Body of pancreas (tissue), 4 donors: ENCODE measurements around the gene DMXL2. TPM values are rescaled to one million over a fixed set of nuclear protein-coding genes. Genes with fewer than 3 reads are reported as not detected.
A peak's percentile ranks its signal among the peaks of the same experiment; 100 is the strongest.
"Not testable (repeated sequence)": the region's sequence is repeated elsewhere in the genome, so short reads cannot be mapped to it uniquely, and the experiment has no call there.

Experiments used
- ATAC-seq: fragments of 150-250 bp; one replicate; pipeline ENCODE4 v1.9.1; 2016
- DNase-seq, 4 donors: peaks; one replicate each; pipeline ENCODE4 v3.0.0-alpha.2; 2019
- H3K27ac ChIP-seq, 4 donors: fragments of 200-600 bp; sonication (generic); 1 replicate in 3 of 4; 2 replicates in 1 of 4; pipeline versions ENCODE4 v1.5.1 to v1.6.1; 2016 to 2019; ENCODE audit warnings: mild to moderate bottlenecking in 1 of 4, mixed read lengths in 1 of 4, moderate library complexity in 1 of 4
- H3K27me3 ChIP-seq, 2 donors: fragments of 200-600 bp; sonication (generic); one replicate each; pipeline ENCODE4 v1.6.0; 2016; ENCODE audit warnings: mild to moderate bottlenecking in 1 of 2
- H3K36me3 ChIP-seq, 2 donors: fragments of 200-600 bp; sonication (generic); replicated peaks in 1 of 2; 2 replicates each; pipeline ENCODE4 v1.5.1; 2016; ENCODE audit warnings: low read depth in 2 of 2; ENCODE audit not compliant: insufficient read depth in 1 of 2
- H3K4me1 ChIP-seq: fragments of 200-600 bp; sonication (generic); one replicate; pipeline ENCODE4 v1.6.0; 2016
- H3K4me3 ChIP-seq, 2 donors: fragments of 200-600 bp; sonication (generic); 1 replicate in 1 of 2; 2 replicates in 1 of 2; pipeline ENCODE4 v1.5.1; 2016 to 2019
- H3K9me3 ChIP-seq, 3 donors: fragments of 200-600 bp; sonication (generic); 1 replicate in 2 of 3; 2 replicates in 1 of 3; pipeline ENCODE4 v1.5.1; 2016
- CTCF ChIP-seq, 7 experiments: fragments of 450-650 bp in 4 of 7; fragments of 200-600 bp in 3 of 7; sonication (generic) in 3 of 7; IDR thresholded peaks; one replicate each; pipeline ENCODE4 v1.5.1; 2016 to 2019; ENCODE audit warnings: antibody characterized with exemption in 7 of 7
- POLR2A ChIP-seq, 3 donors: fragments of 450-650 bp; IDR thresholded peaks; one replicate each; pipeline ENCODE4 v1.6.1; 2016; ENCODE audit warnings: antibody characterized with exemption in 3 of 3, mild to moderate bottlenecking in 2 of 3
- WGBS, 2 donors: methylation state at CpG; one replicate each; pipeline ENCODE4 v1.1.5; 2017; 5-methylcytosine and 5-hydroxymethylcytosine counted together
- intact Hi-C: fragments of 100-400 bp; cut with DNase I; formaldehyde crosslinking; loops from one replicate; pipeline ENCODE4 v1.15.1; 2023
- total RNA-seq, 2 donors: library from RNA; depleted of rRNA; stranded (reverse); fragments of >200 nt; gene quantifications; one replicate each; pipeline ENCODE4 v1.1.0, GENCODE V29; 2016

DMXL2 gene
- total RNA-seq, 2 donors from 2014 or later: 34.8 to 48.1 TPM

GRCh38 chr15:51447855-51448621, 174.5 kb downstream of the DMXL2 start:
- Histone ChIP-seq H3K27ac (peak overlapping the region in 3 of 4 donors; percentile 5 to 11 (median 6)), H3K9me3 (no peaks in the 10 kb centered on the region), H3K27me3 (no peaks in the 10 kb centered on the region), H3K4me1 (peaks cover 4% of the 10 kb centered on the region), H3K4me3 (no peak overlapping the region), H3K36me3 (peaks cover 0 to 2% of the 10 kb centered on the region in 2 donors)
- intact Hi-C loops: no loop called here
- 63 to 69% methylated on average over 4 of the region's 4 CpGs for WGBS, 2 donors
- no peak for DNase-seq
- TF ChIP-seq CTCF (IDR thresholded peaks at IDR 0.05): no peak
- TF ChIP-seq POLR2A (IDR thresholded peaks at IDR 0.05): no peak
- peak; percentile 11 for ATAC-seq

- H3K9me3 ChIP-seq, H3K27me3 ChIP-seq, H3K4me3 ChIP-seq, H3K36me3 ChIP-seq, H3K27ac ChIP-seq, ATAC-seq, H3K4me1 ChIP-seq, DNase-seq, intact Hi-C loops: not testable (repeated sequence)
- WGBS, 2 donors: 89 to 95% methylated on average over 5 of the region's 5 CpGs
These were observed 176.4 kb downstream of the DMXL2 start for GRCh38 chr15:51446029-51446744.

GRCh38 chr15:51444807-51445206, 177.8 kb downstream of the DMXL2 start:
- Histone ChIP-seq H3K4me1 (peaks cover 4% of the 10 kb centered on the region), H3K36me3 (no peaks in the 10 kb centered on the region), H3K27me3 (no peaks in the 10 kb centered on the region), H3K4me3 (no peak overlapping the region), H3K27ac (no peak overlapping the region), H3K9me3 (no peaks in the 10 kb centered on the region)
- 95 to 100% methylated on average over 1 of the region's 1 CpG for whole genome bisulfite sequencing, 2 donors
- TF ChIP-seq CTCF (IDR thresholded peaks at IDR 0.05) (no peak), POLR2A (IDR thresholded peaks at IDR 0.05) (no peak)
- no peak for DNase-seq
- no peak for ATAC-seq
- intact Hi-C loops: no loop called here

GRCh38 chr15:51444112-51444511, 178.5 kb downstream of the DMXL2 start:
- Histone ChIP-seq H3K9me3 (no peaks in the 10 kb centered on the region), H3K4me3 (no peak overlapping the region), H3K27me3 (no peaks in the 10 kb centered on the region), H3K36me3 (no peaks in the 10 kb centered on the region), H3K4me1 (peaks cover 4% of the 10 kb centered on the region), H3K27ac (no peak overlapping the region)
- ATAC-seq (no peak), DNase-seq (no peak)
- TF ChIP-seq CTCF (IDR thresholded peaks at IDR 0.05): no peak
- no peak for TF ChIP-seq POLR2A (IDR thresholded peaks at IDR 0.05)
- intact Hi-C loops: no loop called here
- WGBS, 2 donors: 85 to 92% methylated on average over 1 of the region's 1 CpG

GRCh38 chr15:51443282-51443914, 179.2 kb downstream of the DMXL2 start:
- Histone ChIP-seq H3K27ac (no peak overlapping the region), H3K4me3 (no peak overlapping the region), H3K9me3 (no peaks in the 10 kb centered on the region), H3K27me3 (no peaks in the 10 kb centered on the region), H3K4me1 (peaks cover 4% of the 10 kb centered on the region), H3K36me3 (no peaks in the 10 kb centered on the region)
- ATAC-seq (no peak), DNase-seq (no peak)
- WGBS, 2 donors: 98 to 100% methylated on average over 2 to 4 of the region's 4 CpGs
- no peak for TF ChIP-seq POLR2A (IDR thresholded peaks at IDR 0.05)
- intact Hi-C loops: no loop called here
